ENCODE data around the gene CTNNA2.
"Not testable (repeated sequence)": the region's sequence is repeated elsewhere in the genome, so short reads cannot be mapped to it uniquely, and the experiment has no call there.

CTNNA2 gene

GRCh38 chr2:80126596-80127189 is 613.8 kb downstream of the CTNNA2 start:
- Histone ChIP-seq H3K9me3 (ENCODE audit: control insufficient read depth in 2 of 2, low read length in 2 of 2) (no peaks in the 10 kb centered on the region), H3K27ac (ENCODE audit: low read depth in 2 of 2, low read length in 2 of 2) (no peak overlapping the region)

GRCh38 chr2:80128080-80128479 is 615.2 kb downstream of the CTNNA2 start:
- H3K4me1 ChIP-seq (ENCODE audit: control insufficient read depth in 2 of 2, insufficient read depth in 2 of 2, low read length in 2 of 2): peaks cover 3 to 4% of the 10 kb centered on the region in 2 donors
- H3K27ac ChIP-seq (ENCODE audit: low read depth in 2 of 2, low read length in 2 of 2): no peak overlapping the region
- no peaks in the 10 kb centered on the region for H3K9me3 ChIP-seq (ENCODE audit: control insufficient read depth in 2 of 2, low read length in 2 of 2)
- no peak overlapping the region for H3K4me3 ChIP-seq (ENCODE audit: low read length in 2 of 2)
- H3K9ac ChIP-seq (ENCODE audit: low read depth in 1 of 2, low read length in 2 of 2): no peak overlapping the region
- H3K27me3 ChIP-seq (ENCODE audit: control insufficient read depth in 2 of 2, insufficient read depth in 2 of 2, low read length in 2 of 2): no peaks in the 10 kb centered on the region
- H3K36me3 ChIP-seq (ENCODE audit: control insufficient read depth in 2 of 2, insufficient read depth in 2 of 2, low read length in 2 of 2): no peaks in the 10 kb centered on the region

More at GRCh38 chr2:80126596-80127189, 613.8 kb downstream of the CTNNA2 start:
- no peak overlapping the region for H3K9ac ChIP-seq (ENCODE audit: low read depth in 1 of 2, low read length in 2 of 2)
- no peaks in the 10 kb centered on the region for H3K27me3 ChIP-seq (ENCODE audit: control insufficient read depth in 2 of 2, insufficient read depth in 2 of 2, low read length in 2 of 2)
- no peaks in the 10 kb centered on the region for H3K4me1 ChIP-seq (ENCODE audit: control insufficient read depth in 2 of 2, insufficient read depth in 2 of 2, low read length in 2 of 2)
- H3K36me3 ChIP-seq (ENCODE audit: control insufficient read depth in 2 of 2, insufficient read depth in 2 of 2, low read length in 2 of 2): no peaks in the 10 kb centered on the region
- no peak overlapping the region for H3K4me3 ChIP-seq (ENCODE audit: low read length in 2 of 2)

GRCh38 chr2:80132281-80132680 is 619.4 kb downstream of the CTNNA2 start:
- no peak overlapping the region for H3K9ac ChIP-seq (ENCODE audit: low read depth in 1 of 2, low read length in 2 of 2)
- H3K27me3 ChIP-seq (ENCODE audit: control insufficient read depth in 2 of 2, insufficient read depth in 2 of 2, low read length in 2 of 2): no peaks in the 10 kb centered on the region
- H3K4me1 ChIP-seq (ENCODE audit: control insufficient read depth in 2 of 2, insufficient read depth in 2 of 2, low read length in 2 of 2): peaks cover 5 to 7% of the 10 kb centered on the region in 2 donors
- peak overlapping the region in 1 of 2 donors; percentile 58 for H3K4me3 ChIP-seq (ENCODE audit: low read length in 2 of 2)
- H3K36me3 ChIP-seq (ENCODE audit: control insufficient read depth in 2 of 2, insufficient read depth in 2 of 2, low read length in 2 of 2): no peaks in the 10 kb centered on the region
- peak overlapping the region in 1 of 2 donors; percentile 5 for H3K27ac ChIP-seq (ENCODE audit: low read depth in 2 of 2, low read length in 2 of 2)
- no peaks in the 10 kb centered on the region for H3K9me3 ChIP-seq (ENCODE audit: control insufficient read depth in 2 of 2, low read length in 2 of 2)

- H3K27me3 ChIP-seq (ENCODE audit: control insufficient read depth in 2 of 2, insufficient read depth in 2 of 2, low read length in 2 of 2): no peaks in the 10 kb centered on the region
These were observed 622.1 kb downstream of the CTNNA2 start for GRCh38 chr2:80135001-80135400.

GRCh38 chr2:80136338-80136737 is 623.5 kb downstream of the CTNNA2 start:
- Histone ChIP-seq H3K9me3 (ENCODE audit: control insufficient read depth in 2 of 2, low read length in 2 of 2) (no peaks in the 10 kb centered on the region), H3K36me3 (ENCODE audit: control insufficient read depth in 2 of 2, insufficient read depth in 2 of 2, low read length in 2 of 2) (no peaks in the 10 kb centered on the region), H3K27me3 (ENCODE audit: control insufficient read depth in 2 of 2, insufficient read depth in 2 of 2, low read length in 2 of 2) (no peaks in the 10 kb centered on the region)

More at GRCh38 chr2:80135001-80135400, 622.1 kb downstream of the CTNNA2 start:
- Histone ChIP-seq H3K4me3 (ENCODE audit: low read length in 2 of 2) (no peak overlapping the region), H3K9me3 (ENCODE audit: control insufficient read depth in 2 of 2, low read length in 2 of 2) (no peaks in the 10 kb centered on the region), H3K9ac (ENCODE audit: low read depth in 1 of 2, low read length in 2 of 2) (no peak overlapping the region), H3K4me1 (ENCODE audit: control insufficient read depth in 2 of 2, insufficient read depth in 2 of 2, low read length in 2 of 2) (peaks cover 6 to 7% of the 10 kb centered on the region in 2 donors), H3K27ac (ENCODE audit: low read depth in 2 of 2, low read length in 2 of 2) (no peak overlapping the region), H3K36me3 (ENCODE audit: control insufficient read depth in 2 of 2, insufficient read depth in 2 of 2, low read length in 2 of 2) (no peaks in the 10 kb centered on the region)

GRCh38 chr2:80139001-80139400 is 626.1 kb downstream of the CTNNA2 start:
- Histone ChIP-seq H3K9me3 (ENCODE audit: control insufficient read depth in 2 of 2, low read length in 2 of 2) (no peaks in the 10 kb centered on the region), H3K27me3 (ENCODE audit: control insufficient read depth in 2 of 2, insufficient read depth in 2 of 2, low read length in 2 of 2) (no peaks in the 10 kb centered on the region), H3K9ac (ENCODE audit: low read depth in 1 of 2, low read length in 2 of 2) (no peak overlapping the region), H3K27ac (ENCODE audit: low read depth in 2 of 2, low read length in 2 of 2) (no peak overlapping the region), H3K4me3 (ENCODE audit: low read length in 2 of 2) (no peak overlapping the region), H3K36me3 (ENCODE audit: control insufficient read depth in 2 of 2, insufficient read depth in 2 of 2, low read length in 2 of 2) (no peaks in the 10 kb centered on the region), H3K4me1 (ENCODE audit: control insufficient read depth in 2 of 2, insufficient read depth in 2 of 2, low read length in 2 of 2) (peaks cover 3 to 4% of the 10 kb centered on the region in 2 donors)

More at GRCh38 chr2:80136338-80136737, 623.5 kb downstream of the CTNNA2 start:
- H3K9ac ChIP-seq (ENCODE audit: low read depth in 1 of 2, low read length in 2 of 2): no peak overlapping the region
- H3K27ac ChIP-seq (ENCODE audit: low read depth in 2 of 2, low read length in 2 of 2): no peak overlapping the region
- H3K4me3 ChIP-seq (ENCODE audit: low read length in 2 of 2): no peak overlapping the region
- peaks cover 6 to 7% of the 10 kb centered on the region in 2 donors for H3K4me1 ChIP-seq (ENCODE audit: control insufficient read depth in 2 of 2, insufficient read depth in 2 of 2, low read length in 2 of 2)

GRCh38 chr2:80141007-80141726 is 628.3 kb downstream of the CTNNA2 start:
- Histone ChIP-seq H3K36me3 (ENCODE audit: control insufficient read depth in 2 of 2, insufficient read depth in 2 of 2, low read length in 2 of 2) (no peaks in the 10 kb centered on the region), H3K9ac (ENCODE audit: low read depth in 1 of 2, low read length in 2 of 2) (no peak overlapping the region), H3K9me3 (ENCODE audit: control insufficient read depth in 2 of 2, low read length in 2 of 2) (no peaks in the 10 kb centered on the region), H3K4me3 (ENCODE audit: low read length in 2 of 2) (no peak overlapping the region), H3K27me3 (ENCODE audit: control insufficient read depth in 2 of 2, insufficient read depth in 2 of 2, low read length in 2 of 2) (no peaks in the 10 kb centered on the region), H3K27ac (ENCODE audit: low read depth in 2 of 2, low read length in 2 of 2) (no peak overlapping the region), H3K4me1 (ENCODE audit: control insufficient read depth in 2 of 2, insufficient read depth in 2 of 2, low read length in 2 of 2) (peaks cover 12 to 13% of the 10 kb centered on the region in 2 donors)

GRCh38 chr2:80145499-80145898 is 632.6 kb downstream of the CTNNA2 start:
- H3K9me3 ChIP-seq (ENCODE audit: control insufficient read depth in 2 of 2, low read length in 2 of 2): no peaks in the 10 kb centered on the region
- H3K36me3 ChIP-seq (ENCODE audit: control insufficient read depth in 2 of 2, insufficient read depth in 2 of 2, low read length in 2 of 2): no peaks in the 10 kb centered on the region
- peaks cover 9 to 12% of the 10 kb centered on the region in 2 donors for H3K4me1 ChIP-seq (ENCODE audit: control insufficient read depth in 2 of 2, insufficient read depth in 2 of 2, low read length in 2 of 2)
- H3K9ac ChIP-seq (ENCODE audit: low read depth in 1 of 2, low read length in 2 of 2): no peak overlapping the region
- H3K27ac ChIP-seq (ENCODE audit: low read depth in 2 of 2, low read length in 2 of 2): peak overlapping the region in 1 of 2 donors; percentile 37
- no peaks in the 10 kb centered on the region for H3K27me3 ChIP-seq (ENCODE audit: control insufficient read depth in 2 of 2, insufficient read depth in 2 of 2, low read length in 2 of 2)
- H3K4me3 ChIP-seq (ENCODE audit: low read length in 2 of 2): no peak overlapping the region

GRCh38 chr2:80146757-80147156 is 633.9 kb downstream of the CTNNA2 start:
- not testable (repeated sequence) for H3K4me3 ChIP-seq (ENCODE audit: low read length in 2 of 2); H3K9ac ChIP-seq (ENCODE audit: low read depth in 1 of 2, low read length in 2 of 2); H3K36me3 ChIP-seq (ENCODE audit: control insufficient read depth in 2 of 2, insufficient read depth in 2 of 2, low read length in 2 of 2); H3K27ac ChIP-seq (ENCODE audit: low read depth in 2 of 2, low read length in 2 of 2); H3K27me3 ChIP-seq (ENCODE audit: control insufficient read depth in 2 of 2, insufficient read depth in 2 of 2, low read length in 2 of 2); H3K9me3 ChIP-seq (ENCODE audit: control insufficient read depth in 2 of 2, low read length in 2 of 2)
- H3K4me1 ChIP-seq (ENCODE audit: control insufficient read depth in 2 of 2, insufficient read depth in 2 of 2, low read length in 2 of 2): peaks cover 9 to 12% of the 10 kb centered on the region in 2 donors

- Histone ChIP-seq H3K4me3 (ENCODE audit: low read length in 2 of 2) (no peak overlapping the region), H3K4me1 (ENCODE audit: control insufficient read depth in 2 of 2, insufficient read depth in 2 of 2, low read length in 2 of 2) (peaks cover 9 to 12% of the 10 kb centered on the region in 2 donors), H3K27me3 (ENCODE audit: control insufficient read depth in 2 of 2, insufficient read depth in 2 of 2, low read length in 2 of 2) (no peaks in the 10 kb centered on the region), H3K9ac (ENCODE audit: low read depth in 1 of 2, low read length in 2 of 2) (no peak overlapping the region), H3K36me3 (ENCODE audit: control insufficient read depth in 2 of 2, insufficient read depth in 2 of 2, low read length in 2 of 2) (no peaks in the 10 kb centered on the region), H3K9me3 (ENCODE audit: control insufficient read depth in 2 of 2, low read length in 2 of 2) (no peaks in the 10 kb centered on the region), H3K27ac (ENCODE audit: low read depth in 2 of 2, low read length in 2 of 2) (no peak overlapping the region)
These were observed 634.8 kb downstream of the CTNNA2 start for GRCh38 chr2:80147690-80148089.
